Measurements from ENCODE around the gene CARMIL1.

Gene CARMIL1

DNA sequence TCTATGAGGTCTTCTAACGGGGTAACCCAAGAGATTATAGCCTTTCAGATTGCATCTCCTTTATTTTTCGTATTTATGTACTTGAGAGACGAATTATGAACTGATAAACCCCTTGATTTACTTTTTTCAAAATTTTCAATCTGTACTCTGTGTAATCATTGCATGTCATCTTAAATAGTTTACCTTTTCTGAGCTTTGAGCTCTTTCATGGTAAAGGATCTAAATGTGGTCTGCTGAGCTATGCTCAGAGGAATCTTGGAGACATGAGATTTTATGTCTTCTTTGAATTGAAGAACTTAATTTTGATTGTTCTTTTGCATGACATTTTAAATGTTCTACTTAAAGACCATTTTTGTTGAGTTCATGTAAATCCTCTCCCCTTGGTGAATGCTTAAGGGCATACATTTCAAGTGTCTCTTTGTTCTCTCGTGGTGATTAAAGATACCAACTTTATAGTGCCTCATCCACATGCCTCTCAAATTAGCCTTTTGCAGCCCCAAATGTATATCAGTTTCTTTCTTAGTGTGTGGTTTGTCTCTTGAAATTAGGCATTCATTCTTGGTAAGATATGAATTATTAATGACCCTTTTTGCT, 256.6 kb downstream of the CARMIL1 start (continued):
- TF ChIP-seq ZBTB49 (tag by site-specific recombination; IDR thresholded peaks at IDR 0.05; ENCODE audit: low read depth) = no peak
- TF ChIP-seq, protein P1, sequence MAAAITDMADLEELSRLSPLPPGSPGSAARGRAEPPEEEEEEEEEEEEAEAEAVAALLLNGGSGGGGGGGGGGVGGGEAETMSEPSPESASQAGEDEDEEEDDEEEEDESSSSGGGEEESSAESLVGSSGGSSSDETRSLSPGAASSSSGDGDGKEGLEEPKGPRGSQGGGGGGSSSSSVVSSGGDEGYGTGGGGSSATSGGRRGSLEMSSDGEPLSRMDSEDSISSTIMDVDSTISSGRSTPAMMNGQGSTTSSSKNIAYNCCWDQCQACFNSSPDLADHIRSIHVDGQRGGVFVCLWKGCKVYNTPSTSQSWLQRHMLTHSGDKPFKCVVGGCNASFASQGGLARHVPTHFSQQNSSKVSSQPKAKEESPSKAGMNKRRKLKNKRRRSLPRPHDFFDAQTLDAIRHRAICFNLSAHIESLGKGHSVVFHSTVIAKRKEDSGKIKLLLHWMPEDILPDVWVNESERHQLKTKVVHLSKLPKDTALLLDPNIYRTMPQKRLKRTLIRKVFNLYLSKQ (tag by site-specific recombination; IDR thresholded peaks at IDR 0.05; ENCODE audit: borderline replicate concordance) = no peak

DNA sequence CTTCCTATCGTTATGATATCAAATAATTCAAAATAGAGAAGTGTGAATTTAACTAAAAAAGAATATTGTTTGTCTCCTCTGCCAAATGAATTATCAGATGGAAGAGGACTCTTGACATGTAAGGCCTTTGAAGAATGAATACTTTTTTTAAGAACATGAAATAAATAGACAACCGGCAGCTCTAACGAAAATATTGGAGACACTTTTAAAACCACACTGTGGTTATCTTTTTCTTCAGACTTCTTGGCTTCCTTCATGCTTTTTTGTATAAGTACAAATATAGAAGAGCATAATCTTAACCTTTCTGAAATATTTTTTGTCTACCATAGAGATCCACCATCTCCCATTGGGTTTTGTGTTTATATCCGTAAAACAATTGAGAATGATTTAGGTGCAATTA, 257.6 kb downstream of the CARMIL1 start:
- ChIA-PET CTCF (no interaction called here), POLR2A (no interaction called here)
- no peaks in the 10 kb centered on the region for H3K4me1 ChIP-seq (ENCODE audit: control insufficient read depth, insufficient read depth, low read length)
- no peak overlapping the region for H3K4me3 ChIP-seq (ENCODE audit: low read depth, low read length)
- H3K36me3 ChIP-seq (ENCODE audit: control insufficient read depth in 2 of 2, insufficient read depth in 1 of 2, low read length in 2 of 2) = peaks cover 0 to 2% of the 10 kb centered on the region in 2 experiments; a peak in 2 of 3 replicates
- no peak overlapping the region for H3K27ac ChIP-seq (ENCODE audit: extremely low read depth, low read depth, low read length)
- no peak for TF ChIP-seq ZNF2 (tag by site-specific recombination; IDR thresholded peaks at IDR 0.05)
- TF ChIP-seq ZFHX2 (tag by site-specific recombination; conservative IDR thresholded peaks at IDR 0.05) = no peak
- no peak for TF ChIP-seq ZNF629 (tag by site-specific recombination; IDR thresholded peaks at IDR 0.05)
- no peaks in the 10 kb centered on the region for H3K9me3 ChIP-seq (ENCODE audit: control insufficient read depth, insufficient read depth, low read depth, low read length)

DNA sequence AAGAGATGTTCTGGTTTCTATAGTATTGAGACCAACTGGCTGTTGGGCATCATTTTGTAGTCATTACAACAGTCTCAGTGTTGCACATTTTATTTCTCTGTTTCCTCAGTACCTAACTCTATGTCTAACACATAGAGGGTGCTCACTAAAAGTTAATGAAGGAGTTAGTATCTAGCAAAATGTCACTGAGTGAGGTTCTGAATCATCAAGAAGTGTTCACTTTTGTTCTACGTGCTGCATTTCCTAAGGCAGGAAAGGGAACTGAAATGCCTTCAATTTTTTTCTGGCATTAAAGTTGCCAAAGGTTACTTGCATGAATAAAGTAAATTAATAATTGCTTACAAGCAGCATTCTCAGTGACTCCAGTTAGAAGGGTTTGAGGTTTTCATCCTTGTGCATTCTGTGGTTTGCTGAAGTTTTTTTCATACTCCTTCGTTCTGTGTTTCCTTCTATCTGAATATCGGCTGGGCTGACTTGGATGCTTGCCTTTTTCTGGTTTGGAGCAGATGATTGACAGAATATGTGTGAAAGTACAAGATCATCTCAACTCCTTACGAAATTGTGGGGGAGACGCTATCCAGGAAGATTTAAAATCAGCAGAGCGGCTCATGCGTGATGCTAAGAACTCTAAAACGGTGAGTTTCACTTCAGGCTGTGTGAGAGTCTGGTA, 258.3 kb downstream of the CARMIL1 start:
- ChIA-PET CTCF (interaction anchor here (0.6 to 1.4 kb wide), 3 partner anchors 8 to 314 kb away, joined by 3 to 6 read pairs (median 4); partner anchors contain the start of gene CARMIL1), POLR2A (no interaction called here)
- TF ChIP-seq, protein P2, sequence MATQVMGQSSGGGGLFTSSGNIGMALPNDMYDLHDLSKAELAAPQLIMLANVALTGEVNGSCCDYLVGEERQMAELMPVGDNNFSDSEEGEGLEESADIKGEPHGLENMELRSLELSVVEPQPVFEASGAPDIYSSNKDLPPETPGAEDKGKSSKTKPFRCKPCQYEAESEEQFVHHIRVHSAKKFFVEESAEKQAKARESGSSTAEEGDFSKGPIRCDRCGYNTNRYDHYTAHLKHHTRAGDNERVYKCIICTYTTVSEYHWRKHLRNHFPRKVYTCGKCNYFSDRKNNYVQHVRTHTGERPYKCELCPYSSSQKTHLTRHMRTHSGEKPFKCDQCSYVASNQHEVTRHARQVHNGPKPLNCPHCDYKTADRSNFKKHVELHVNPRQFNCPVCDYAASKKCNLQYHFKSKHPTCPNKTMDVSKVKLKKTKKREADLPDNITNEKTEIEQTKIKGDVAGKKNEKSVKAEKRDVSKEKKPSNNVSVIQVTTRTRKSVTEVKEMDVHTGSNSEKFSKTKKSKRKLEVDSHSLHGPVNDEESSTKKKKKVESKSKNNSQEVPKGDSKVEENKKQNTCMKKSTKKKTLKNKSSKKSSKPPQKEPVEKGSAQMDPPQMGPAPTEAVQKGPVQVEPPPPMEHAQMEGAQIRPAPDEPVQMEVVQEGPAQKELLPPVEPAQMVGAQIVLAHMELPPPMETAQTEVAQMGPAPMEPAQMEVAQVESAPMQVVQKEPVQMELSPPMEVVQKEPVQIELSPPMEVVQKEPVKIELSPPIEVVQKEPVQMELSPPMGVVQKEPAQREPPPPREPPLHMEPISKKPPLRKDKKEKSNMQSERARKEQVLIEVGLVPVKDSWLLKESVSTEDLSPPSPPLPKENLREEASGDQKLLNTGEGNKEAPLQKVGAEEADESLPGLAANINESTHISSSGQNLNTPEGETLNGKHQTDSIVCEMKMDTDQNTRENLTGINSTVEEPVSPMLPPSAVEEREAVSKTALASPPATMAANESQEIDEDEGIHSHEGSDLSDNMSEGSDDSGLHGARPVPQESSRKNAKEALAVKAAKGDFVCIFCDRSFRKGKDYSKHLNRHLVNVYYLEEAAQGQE (tag by site-specific recombination; IDR thresholded peaks at IDR 0.05) = no peak
- TF ChIP-seq ZNF404 (tag by site-specific recombination; IDR thresholded peaks at IDR 0.05) = no peak
- TF ChIP-seq OSR2 (tag by site-specific recombination; IDR thresholded peaks at IDR 0.05) = no peak
- no peak for TF ChIP-seq ZNF521 (tag by site-specific recombination; IDR thresholded peaks at IDR 0.05)
- TF ChIP-seq, protein P3, sequence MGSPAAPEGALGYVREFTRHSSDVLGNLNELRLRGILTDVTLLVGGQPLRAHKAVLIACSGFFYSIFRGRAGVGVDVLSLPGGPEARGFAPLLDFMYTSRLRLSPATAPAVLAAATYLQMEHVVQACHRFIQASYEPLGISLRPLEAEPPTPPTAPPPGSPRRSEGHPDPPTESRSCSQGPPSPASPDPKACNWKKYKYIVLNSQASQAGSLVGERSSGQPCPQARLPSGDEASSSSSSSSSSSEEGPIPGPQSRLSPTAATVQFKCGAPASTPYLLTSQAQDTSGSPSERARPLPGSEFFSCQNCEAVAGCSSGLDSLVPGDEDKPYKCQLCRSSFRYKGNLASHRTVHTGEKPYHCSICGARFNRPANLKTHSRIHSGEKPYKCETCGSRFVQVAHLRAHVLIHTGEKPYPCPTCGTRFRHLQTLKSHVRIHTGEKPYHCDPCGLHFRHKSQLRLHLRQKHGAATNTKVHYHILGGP (tag by site-specific recombination; IDR thresholded peaks at IDR 0.05) = no peak
- TF ChIP-seq ZNF16 (tag by site-specific recombination; IDR thresholded peaks at IDR 0.05; ENCODE audit: low read depth) = no peak
- TF ChIP-seq ZIC2 (tag by site-specific recombination; IDR thresholded peaks at IDR 0.05) = no peak
- TF ChIP-seq GFI1B (tag by site-specific recombination; IDR thresholded peaks at IDR 0.05) = no peak
- TF ChIP-seq ZNF433 (tag by site-specific recombination; IDR thresholded peaks at IDR 0.05; ENCODE audit: low read depth) = no peak
- no peak for TF ChIP-seq ZNF624 (tag by site-specific recombination; IDR thresholded peaks at IDR 0.05)
- TF ChIP-seq, protein P4, sequence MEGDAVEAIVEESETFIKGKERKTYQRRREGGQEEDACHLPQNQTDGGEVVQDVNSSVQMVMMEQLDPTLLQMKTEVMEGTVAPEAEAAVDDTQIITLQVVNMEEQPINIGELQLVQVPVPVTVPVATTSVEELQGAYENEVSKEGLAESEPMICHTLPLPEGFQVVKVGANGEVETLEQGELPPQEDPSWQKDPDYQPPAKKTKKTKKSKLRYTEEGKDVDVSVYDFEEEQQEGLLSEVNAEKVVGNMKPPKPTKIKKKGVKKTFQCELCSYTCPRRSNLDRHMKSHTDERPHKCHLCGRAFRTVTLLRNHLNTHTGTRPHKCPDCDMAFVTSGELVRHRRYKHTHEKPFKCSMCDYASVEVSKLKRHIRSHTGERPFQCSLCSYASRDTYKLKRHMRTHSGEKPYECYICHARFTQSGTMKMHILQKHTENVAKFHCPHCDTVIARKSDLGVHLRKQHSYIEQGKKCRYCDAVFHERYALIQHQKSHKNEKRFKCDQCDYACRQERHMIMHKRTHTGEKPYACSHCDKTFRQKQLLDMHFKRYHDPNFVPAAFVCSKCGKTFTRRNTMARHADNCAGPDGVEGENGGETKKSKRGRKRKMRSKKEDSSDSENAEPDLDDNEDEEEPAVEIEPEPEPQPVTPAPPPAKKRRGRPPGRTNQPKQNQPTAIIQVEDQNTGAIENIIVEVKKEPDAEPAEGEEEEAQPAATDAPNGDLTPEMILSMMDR (tag by site-specific recombination; IDR thresholded peaks at IDR 0.05) = no peak
- TF ChIP-seq ZNF513 (tag by site-specific recombination; IDR thresholded peaks at IDR 0.05) = no peak
- no peak for TF ChIP-seq ZNF10 (tag by site-specific recombination; IDR thresholded peaks at IDR 0.05)
- H3K9me3 ChIP-seq (ENCODE audit: control insufficient read depth, insufficient read depth, low read depth, low read length) = no peaks in the 10 kb centered on the region
- H3K4me3 ChIP-seq (ENCODE audit: low read depth, low read length) = no peak overlapping the region
- H3K4me1 ChIP-seq (ENCODE audit: control insufficient read depth, insufficient read depth, low read length) = no peaks in the 10 kb centered on the region
- H3K27ac ChIP-seq (ENCODE audit: extremely low read depth, low read depth, low read length) = no peak overlapping the region
- H3K36me3 ChIP-seq (ENCODE audit: control insufficient read depth in 2 of 2, insufficient read depth in 1 of 2, low read length in 2 of 2) = peaks cover 0 to 4% of the 10 kb centered on the region in 2 experiments; a peak in 2 of 3 replicates
